ENCODE measurements around the gene UVRAG. TPM values are rescaled to one million over a fixed set of nuclear protein-coding genes. Genes with fewer than 3 reads are reported as not detected.

Gene UVRAG
- total RNA-seq, 2 donors from 2014 or later: 10.9 to 31.0 TPM

- H3K27ac ChIP-seq: no peak overlapping the region
- intact Hi-C loops (cut with DNase I): loop anchor here (5.0 kb wide), 1 partner anchor 250 kb away; no protein-coding TSS in a partner anchor
- TF ChIP-seq POLR2A (IDR thresholded peaks at IDR 0.05): no peak
- TF ChIP-seq, protein P1, sequence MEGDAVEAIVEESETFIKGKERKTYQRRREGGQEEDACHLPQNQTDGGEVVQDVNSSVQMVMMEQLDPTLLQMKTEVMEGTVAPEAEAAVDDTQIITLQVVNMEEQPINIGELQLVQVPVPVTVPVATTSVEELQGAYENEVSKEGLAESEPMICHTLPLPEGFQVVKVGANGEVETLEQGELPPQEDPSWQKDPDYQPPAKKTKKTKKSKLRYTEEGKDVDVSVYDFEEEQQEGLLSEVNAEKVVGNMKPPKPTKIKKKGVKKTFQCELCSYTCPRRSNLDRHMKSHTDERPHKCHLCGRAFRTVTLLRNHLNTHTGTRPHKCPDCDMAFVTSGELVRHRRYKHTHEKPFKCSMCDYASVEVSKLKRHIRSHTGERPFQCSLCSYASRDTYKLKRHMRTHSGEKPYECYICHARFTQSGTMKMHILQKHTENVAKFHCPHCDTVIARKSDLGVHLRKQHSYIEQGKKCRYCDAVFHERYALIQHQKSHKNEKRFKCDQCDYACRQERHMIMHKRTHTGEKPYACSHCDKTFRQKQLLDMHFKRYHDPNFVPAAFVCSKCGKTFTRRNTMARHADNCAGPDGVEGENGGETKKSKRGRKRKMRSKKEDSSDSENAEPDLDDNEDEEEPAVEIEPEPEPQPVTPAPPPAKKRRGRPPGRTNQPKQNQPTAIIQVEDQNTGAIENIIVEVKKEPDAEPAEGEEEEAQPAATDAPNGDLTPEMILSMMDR (IDR thresholded peaks at IDR 0.05): no peak
- ATAC-seq (no peak), DNase-seq (no peak)
- H3K36me3 ChIP-seq (replicated peaks in 1 of 2; ENCODE audit: insufficient read depth in 1 of 2, low read depth in 2 of 2): no peaks in the 10 kb centered on the region
- 71 to 74% methylated on average over 14 of the region's 14 CpGs for WGBS, 2 donors
- no peaks in the 10 kb centered on the region for H3K9me3 ChIP-seq
- H3K4me1 ChIP-seq: peaks cover 21% of the 10 kb centered on the region
- H3K27me3 ChIP-seq: no peaks in the 10 kb centered on the region
- no peak overlapping the region for H3K4me3 ChIP-seq
Observed at GRCh38 chr11:76147106-76147740, 332.2 kb downstream of the UVRAG start.

GRCh38 chr11:76148231-76148630, 333.2 kb downstream of the UVRAG start:
- WGBS, 2 donors: 73 to 79% methylated on average over 4 to 6 of the region's 6 CpGs
- no peak for DNase-seq
- H3K27ac ChIP-seq: no peak overlapping the region
- H3K27me3 ChIP-seq: no peaks in the 10 kb centered on the region
- H3K36me3 ChIP-seq (replicated peaks in 1 of 2; ENCODE audit: insufficient read depth in 1 of 2, low read depth in 2 of 2): no peaks in the 10 kb centered on the region
- H3K4me3 ChIP-seq: no peak overlapping the region
- H3K4me1 ChIP-seq: peaks cover 32% of the 10 kb centered on the region
- intact Hi-C loops (cut with DNase I): loop anchor here (5.0 kb wide), 1 partner anchor 251 kb away; no protein-coding TSS in a partner anchor
- no peak for ATAC-seq
- H3K9me3 ChIP-seq: no peaks in the 10 kb centered on the region
- no peak for TF ChIP-seq POLR2A (IDR thresholded peaks at IDR 0.05)

DNA sequence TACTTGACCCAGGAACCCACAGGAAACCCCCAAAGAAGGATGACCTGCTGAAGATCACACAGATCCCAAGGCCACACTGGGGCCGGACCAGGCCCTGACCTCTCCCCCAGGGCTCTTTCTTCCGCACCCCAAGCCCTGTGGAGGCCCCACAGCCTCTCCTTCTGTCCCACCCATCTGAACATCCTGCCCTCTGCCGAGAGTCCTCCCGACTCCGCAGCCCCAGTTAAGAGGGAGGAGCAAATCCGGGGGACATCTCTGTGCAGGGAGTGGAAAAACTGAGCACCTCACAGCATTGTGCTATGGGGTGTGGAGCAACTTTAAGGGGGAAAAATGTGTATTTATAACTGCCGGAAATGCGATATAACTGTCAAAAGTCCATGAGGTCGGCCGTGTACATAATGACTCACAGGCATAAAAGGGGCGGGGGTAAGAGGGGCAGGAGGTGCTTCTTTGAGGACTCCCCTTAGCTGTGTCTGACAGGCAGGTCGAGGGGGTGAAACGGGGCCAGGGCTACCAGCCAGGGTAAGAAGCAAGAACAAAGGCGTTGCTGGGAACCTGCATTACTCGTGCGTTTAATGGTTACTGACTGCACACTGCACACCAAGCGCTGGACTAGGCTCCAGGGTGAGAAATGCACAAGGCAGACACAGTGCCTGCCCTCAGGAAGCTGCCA, 334.1 kb downstream of the UVRAG start:
- WGBS, 2 donors: 86 to 91% methylated on average over 17 of the region's 17 CpGs
- DNase-seq: no peak
- no peaks in the 10 kb centered on the region for H3K27me3 ChIP-seq
- no peak for ATAC-seq
- H3K9me3 ChIP-seq: no peaks in the 10 kb centered on the region
- no peak for TF ChIP-seq POLR2A (IDR thresholded peaks at IDR 0.05)
- TF ChIP-seq, protein P1 (IDR thresholded peaks at IDR 0.05): no peak
- H3K36me3 ChIP-seq (replicated peaks in 1 of 2; ENCODE audit: insufficient read depth in 1 of 2, low read depth in 2 of 2): no peaks in the 10 kb centered on the region
- no peak overlapping the region for H3K4me3 ChIP-seq
- no peak overlapping the region for H3K27ac ChIP-seq
- H3K4me1 ChIP-seq: peaks cover 36% of the 10 kb centered on the region
- intact Hi-C loops (cut with DNase I): loop anchor here (5.0 kb wide), 1 partner anchor 252 kb away; no protein-coding TSS in a partner anchor

DNA sequence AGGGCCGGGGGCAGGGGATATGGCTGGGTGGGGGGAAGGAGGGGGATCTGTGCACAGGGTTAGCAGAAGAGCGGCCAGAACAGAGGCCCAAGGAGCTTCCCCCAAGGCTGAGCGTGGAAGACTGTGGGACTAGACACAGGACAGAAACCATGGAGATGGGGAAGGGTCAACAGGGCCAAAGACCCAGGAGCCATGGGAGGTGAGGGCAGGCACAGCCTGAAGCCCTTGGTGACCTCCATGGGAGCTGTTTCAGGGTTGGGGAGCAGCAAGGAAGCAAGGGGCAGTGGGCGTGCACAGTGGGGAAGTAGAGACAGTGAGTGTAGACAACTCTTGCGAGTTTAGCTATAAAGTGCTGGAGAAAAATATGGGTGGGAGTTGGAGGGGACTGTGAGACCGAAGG, 334.7 kb downstream of the UVRAG start:
- peaks cover 36% of the 10 kb centered on the region for H3K4me1 ChIP-seq
- WGBS, 2 donors: 81 to 92% methylated on average over 6 of the region's 6 CpGs
- no peaks in the 10 kb centered on the region for H3K36me3 ChIP-seq (replicated peaks in 1 of 2; ENCODE audit: insufficient read depth in 1 of 2, low read depth in 2 of 2)
- H3K4me3 ChIP-seq: no peak overlapping the region
- no peak overlapping the region for H3K27ac ChIP-seq
- ATAC-seq: no peak
- intact Hi-C loops (cut with DNase I): loop anchor here (5.0 kb wide), 1 partner anchor 252 kb away; no protein-coding TSS in a partner anchor
- no peaks in the 10 kb centered on the region for H3K9me3 ChIP-seq
- TF ChIP-seq POLR2A (IDR thresholded peaks at IDR 0.05): no peak
- TF ChIP-seq, protein P1 (IDR thresholded peaks at IDR 0.05): no peak
- no peak for DNase-seq
- H3K27me3 ChIP-seq: no peaks in the 10 kb centered on the region

- Histone ChIP-seq H3K27ac (no peak overlapping the region), H3K27me3 (no peaks in the 10 kb centered on the region), H3K9me3 (no peaks in the 10 kb centered on the region), H3K4me3 (no peak overlapping the region), H3K4me1 (peaks cover 36% of the 10 kb centered on the region), H3K36me3 (replicated peaks in 1 of 2; ENCODE audit: insufficient read depth in 1 of 2, low read depth in 2 of 2) (no peaks in the 10 kb centered on the region)
- 85 to 97% methylated on average over 4 of the region's 4 CpGs for WGBS, 2 donors
- no peak for DNase-seq
- ATAC-seq: no peak
- TF ChIP-seq, protein P1 (IDR thresholded peaks at IDR 0.05): no peak
- no peak for TF ChIP-seq POLR2A (IDR thresholded peaks at IDR 0.05)
- intact Hi-C loops (cut with DNase I): no loop called here
Observed at GRCh38 chr11:76150141-76150540, 335.1 kb downstream of the UVRAG start.
